DND-41 (cell line): ENCODE measurements around the gene ATP12A.

ENCODE experiments used
- ATAC-seq: fragments of 200-7000 bp; cut with Tn5 transposase; 3 replicates; pipeline ENCODE4 v1.9.1; 2021; ENCODE audit warnings: low read depth; ENCODE audit not compliant: insufficient read depth
- DNase-seq: peaks from one replicate; pipeline ENCODE4 v3.0.0-alpha.2; 2020
- H2AFZ ChIP-seq: 2 replicates; pipeline ENCODE4 v1.6.0; 2012; ENCODE audit warnings: low read depth, low read length
- H3K27ac ChIP-seq: 2 replicates; pipeline ENCODE4 v1.5.1; 2012; ENCODE audit warnings: low read length, inconsistent platforms
- H3K27me3 ChIP-seq: fragments of 200-600 bp; sonication (generic); 2 replicates; pipeline ENCODE4 v1.6.0; 2012; ENCODE audit warnings: low read length, mild to moderate bottlenecking, inconsistent platforms; ENCODE audit not compliant: insufficient read depth, poor library complexity
- H3K36me3 ChIP-seq: 2 replicates; pipeline ENCODE4 v1.5.1; 2012; ENCODE audit warnings: low read length, inconsistent platforms; ENCODE audit not compliant: insufficient read depth
- H3K4me1 ChIP-seq: 2 replicates; pipeline ENCODE4 v1.5.1; 2012; ENCODE audit warnings: mild to moderate bottlenecking, low read length; ENCODE audit not compliant: insufficient read depth
- H3K4me2 ChIP-seq: 2 replicates; pipeline ENCODE4 v1.6.0; 2012; ENCODE audit warnings: mild to moderate bottlenecking, moderate library complexity, low read length, inconsistent platforms; ENCODE audit not compliant: insufficient read depth
- H3K4me3 ChIP-seq, 2 experiments: fragments of 200-600 bp in 1 of 2; shearing (Covaris generic) in 1 of 2; 2 replicates each; pipeline ENCODE4 v1.5.1; 2012 to 2016; ENCODE audit warnings: inconsistent platforms in 2 of 2, low read length in 2 of 2, mild to moderate bottlenecking in 2 of 2, low read depth in 1 of 2, moderate library complexity in 1 of 2
- H3K79me2 ChIP-seq: 2 replicates; pipeline ENCODE4 v1.6.0; 2012; ENCODE audit warnings: low read length, inconsistent platforms; ENCODE audit not compliant: insufficient read depth
- H3K9ac ChIP-seq: 2 replicates; pipeline ENCODE4 v1.6.0; 2012; ENCODE audit warnings: low read depth, mild to moderate bottlenecking, inconsistent platforms, low read length, moderate library complexity
- H3K9me3 ChIP-seq: 2 replicates; pipeline ENCODE4 v1.5.1; 2012; ENCODE audit warnings: low read length, moderate library complexity, mild to moderate bottlenecking, inconsistent platforms; ENCODE audit not compliant: insufficient read depth, severe bottlenecking
- H4K20me1 ChIP-seq: 2 replicates; pipeline ENCODE4 v1.6.0; 2012; ENCODE audit warnings: low read length; ENCODE audit not compliant: insufficient read depth
- EZH2 ChIP-seq: IDR thresholded peaks from 3 replicates; pipeline ENCODE4 v1.6.1; 2012; ENCODE audit warnings: borderline replicate concordance, low read depth, mild to moderate bottlenecking, moderate library complexity, low read length, inconsistent platforms; ENCODE audit not compliant: severe bottlenecking
- TF ChIP-seq, protein P1 (sequence below): IDR thresholded peaks from 2 replicates; pipeline ENCODE4 v1.5.1; 2012; ENCODE audit warnings: borderline replicate concordance, low read length, moderate library complexity, mild to moderate bottlenecking; ENCODE audit not compliant: poor library complexity, severe bottlenecking; ENCODE audit errors: extremely low read depth

Gene ATP12A

GRCh38 chr13:24648983-24649687 is 31.1 kb upstream of the ATP12A start:
- Histone ChIP-seq H3K4me2 (no peak overlapping the region), H3K4me1 (no peaks in the 10 kb centered on the region), H3K27me3 (peaks cover 4% of the 10 kb centered on the region), H3K27ac (no peak overlapping the region), H3K9ac (no peak overlapping the region), H2AFZ (no peak overlapping the region), H3K9me3 (no peaks in the 10 kb centered on the region), H4K20me1 (no peaks in the 10 kb centered on the region), H3K79me2 (no peaks in the 10 kb centered on the region), H3K4me3 (no peak overlapping the region), H3K36me3 (no peaks in the 10 kb centered on the region)
- TF ChIP-seq EZH2 = no peak
- TF ChIP-seq, protein P1, sequence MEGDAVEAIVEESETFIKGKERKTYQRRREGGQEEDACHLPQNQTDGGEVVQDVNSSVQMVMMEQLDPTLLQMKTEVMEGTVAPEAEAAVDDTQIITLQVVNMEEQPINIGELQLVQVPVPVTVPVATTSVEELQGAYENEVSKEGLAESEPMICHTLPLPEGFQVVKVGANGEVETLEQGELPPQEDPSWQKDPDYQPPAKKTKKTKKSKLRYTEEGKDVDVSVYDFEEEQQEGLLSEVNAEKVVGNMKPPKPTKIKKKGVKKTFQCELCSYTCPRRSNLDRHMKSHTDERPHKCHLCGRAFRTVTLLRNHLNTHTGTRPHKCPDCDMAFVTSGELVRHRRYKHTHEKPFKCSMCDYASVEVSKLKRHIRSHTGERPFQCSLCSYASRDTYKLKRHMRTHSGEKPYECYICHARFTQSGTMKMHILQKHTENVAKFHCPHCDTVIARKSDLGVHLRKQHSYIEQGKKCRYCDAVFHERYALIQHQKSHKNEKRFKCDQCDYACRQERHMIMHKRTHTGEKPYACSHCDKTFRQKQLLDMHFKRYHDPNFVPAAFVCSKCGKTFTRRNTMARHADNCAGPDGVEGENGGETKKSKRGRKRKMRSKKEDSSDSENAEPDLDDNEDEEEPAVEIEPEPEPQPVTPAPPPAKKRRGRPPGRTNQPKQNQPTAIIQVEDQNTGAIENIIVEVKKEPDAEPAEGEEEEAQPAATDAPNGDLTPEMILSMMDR = no peak
- ATAC-seq (no peak), DNase-seq (no peak)

DNA sequence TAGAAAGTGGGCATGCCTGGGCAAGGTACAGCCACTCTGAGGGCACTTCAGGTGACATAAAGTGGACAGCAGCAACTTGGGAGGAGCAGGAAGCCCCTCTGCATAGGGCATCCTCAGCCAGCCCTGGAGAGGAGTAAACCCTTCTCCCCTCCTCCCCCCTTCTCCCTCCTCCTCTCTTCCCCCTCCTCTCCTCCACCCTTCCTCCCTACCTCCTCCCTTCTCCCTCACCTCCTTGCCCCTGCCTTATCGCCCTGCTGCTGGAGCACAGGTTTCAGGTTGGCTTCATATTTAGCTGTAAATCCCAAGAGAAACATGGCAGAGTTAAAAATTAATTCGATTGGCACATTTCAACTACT is 30.5 kb upstream of the ATP12A start:
- Histone ChIP-seq H3K4me2 (no peak overlapping the region), H2AFZ (no peak overlapping the region)

GRCh38 chr13:24650161-24650560 is 30.0 kb upstream of the ATP12A start:
- H3K27ac ChIP-seq = no peak overlapping the region
- DNase-seq (no peak), ATAC-seq (no peak)
- no peaks in the 10 kb centered on the region for H3K9me3 ChIP-seq
- TF ChIP-seq EZH2 = no peak
- TF ChIP-seq, protein P1 = no peak
- H4K20me1 ChIP-seq = no peaks in the 10 kb centered on the region
- no peaks in the 10 kb centered on the region for H3K36me3 ChIP-seq
- no peak overlapping the region for H3K4me3 ChIP-seq
- H3K79me2 ChIP-seq = no peaks in the 10 kb centered on the region
- no peak overlapping the region for H2AFZ ChIP-seq
- H3K27me3 ChIP-seq = no peaks in the 10 kb centered on the region
- H3K4me1 ChIP-seq = no peaks in the 10 kb centered on the region
- H3K4me2 ChIP-seq = no peak overlapping the region
- no peak overlapping the region for H3K9ac ChIP-seq

More for the DNA sequence above, 30.5 kb upstream of the ATP12A start:
- TF ChIP-seq, protein P1 = no peak
- no peak for TF ChIP-seq EZH2
- DNase-seq = no peak
- H3K4me3 ChIP-seq = no peak overlapping the region
- no peaks in the 10 kb centered on the region for H3K4me1 ChIP-seq
- no peaks in the 10 kb centered on the region for H4K20me1 ChIP-seq
- H3K27me3 ChIP-seq = no peaks in the 10 kb centered on the region
- no peaks in the 10 kb centered on the region for H3K79me2 ChIP-seq
- H3K9ac ChIP-seq = no peak overlapping the region
- no peaks in the 10 kb centered on the region for H3K36me3 ChIP-seq
- no peak for ATAC-seq
- H3K27ac ChIP-seq = no peak overlapping the region
- no peaks in the 10 kb centered on the region for H3K9me3 ChIP-seq
